ENCODE results near the gene ROBO1. TPM values are rescaled to one million over a fixed set of nuclear protein-coding genes. Genes with fewer than 3 reads are reported as not detected.

Gene ROBO1
- total RNA-seq, 1 experiment from 2014 or later = 35.5 TPM

GRCh38 chr3:79011821-79012529 is 755.8 kb downstream of the ROBO1 start:
- Histone ChIP-seq H3K4me2 (ENCODE audit: low read length) (no peak overlapping the region), H3K36me3 (ENCODE audit: low read depth, low read length) (no peaks in the 10 kb centered on the region), H3K27me3 (ENCODE audit: low read length) (no peaks in the 10 kb centered on the region), H3K27ac (ENCODE audit: low read length) (no peak overlapping the region), H4K20me1 (ENCODE audit: low read length) (0 out of 2 replicates have a peak, but pooled peaks cover 4% of the 10 kb centered on the region), H2AFZ (ENCODE audit: low read length) (no peak overlapping the region), H3K9ac (ENCODE audit: low read length) (no peak overlapping the region), H3K4me1 (ENCODE audit: insufficient read depth, low read length) (peaks cover 12% of the 10 kb centered on the region), H3K79me2 (ENCODE audit: low read length) (peaks cover 21% of the 10 kb centered on the region), H3K9me3 (ENCODE audit: low read length) (no peaks in the 10 kb centered on the region), H3F3A (ENCODE audit: low read length, unreplicated experiment) (no peaks in the 10 kb centered on the region), H3K4me3 (ENCODE audit: low read length) (no peak overlapping the region), H3K9me2 (replicated peaks; ENCODE audit: low read length) (no peaks in the 10 kb centered on the region)
- TF ChIP-seq EZH2 (IDR thresholded peaks at IDR 0.05; ENCODE audit: low read length, unreplicated experiment) = no peak
- no peak for TF ChIP-seq EZH2phosphoT487 (IDR thresholded peaks at IDR 0.05; ENCODE audit: borderline replicate concordance, low read length)
- TF ChIP-seq CTCF (conservative IDR thresholded peaks at IDR 0.05; ENCODE audit: low read depth, low read length) = no peak
- DNase-seq (no peak), ATAC-seq (no peak)
- intact Hi-C loops (cut with micrococcal nuclease) = loop anchor here (10.0 kb wide), 1 partner anchor 757 kb away; no protein-coding TSS in a partner anchor
- ChIA-PET CTCF (interaction anchor here (0.6 kb wide), 1 partner anchor 19 kb away, joined by 3 read pairs; no protein-coding TSS in a partner anchor), POLR2A (ENCODE audit: unreplicated experiment) (no interaction called here)
- no TSS peak for BruUV-seq (replicated peaks)

GRCh38 chr3:79009861-79010260 is 757.9 kb downstream of the ROBO1 start:
- Histone ChIP-seq H3F3A (ENCODE audit: low read length, unreplicated experiment) (no peaks in the 10 kb centered on the region), H3K9ac (ENCODE audit: low read length) (no peak overlapping the region), H3K36me3 (ENCODE audit: low read depth, low read length) (no peaks in the 10 kb centered on the region), H3K27me3 (ENCODE audit: low read length) (no peaks in the 10 kb centered on the region), H3K27ac (ENCODE audit: low read length) (no peak overlapping the region), H2AFZ (ENCODE audit: low read length) (no peak overlapping the region), H3K4me2 (ENCODE audit: low read length) (no peak overlapping the region), H3K9me3 (ENCODE audit: low read length) (no peaks in the 10 kb centered on the region), H3K4me3 (ENCODE audit: low read length) (no peak overlapping the region), H3K9me2 (replicated peaks; ENCODE audit: low read length) (no peaks in the 10 kb centered on the region), H3K4me1 (ENCODE audit: insufficient read depth, low read length) (no peaks in the 10 kb centered on the region), H3K79me2 (ENCODE audit: low read length) (peaks cover 2% of the 10 kb centered on the region; the same call in 1 of the 2 replicates), H4K20me1 (ENCODE audit: low read length) (no peaks in the 10 kb centered on the region)
- ChIA-PET POLR2A (ENCODE audit: unreplicated experiment) (no interaction called here), CTCF (no interaction called here)
- TF ChIP-seq CTCF (conservative IDR thresholded peaks at IDR 0.05; ENCODE audit: low read depth, low read length) (no peak), EZH2 (IDR thresholded peaks at IDR 0.05; ENCODE audit: low read length, unreplicated experiment) (no peak), EZH2phosphoT487 (IDR thresholded peaks at IDR 0.05; ENCODE audit: borderline replicate concordance, low read length) (no peak)
- DNase-seq = no peak
- intact Hi-C loops (cut with micrococcal nuclease) = loop anchor here (10.0 kb wide), 1 partner anchor 755 kb away; no protein-coding TSS in a partner anchor
- no TSS peak for BruUV-seq (replicated peaks)
- no peak for ATAC-seq

GRCh38 chr3:79006077-79006476 is 761.7 kb downstream of the ROBO1 start:
- Histone ChIP-seq H2AFZ (ENCODE audit: low read length) (no peak overlapping the region), H3K79me2 (ENCODE audit: low read length) (no peaks in the 10 kb centered on the region), H3K27me3 (ENCODE audit: low read length) (no peaks in the 10 kb centered on the region), H3K9me2 (replicated peaks; ENCODE audit: low read length) (no peaks in the 10 kb centered on the region), H3K4me2 (ENCODE audit: low read length) (no peak overlapping the region), H3K36me3 (ENCODE audit: low read depth, low read length) (no peaks in the 10 kb centered on the region), H3K4me1 (ENCODE audit: insufficient read depth, low read length) (no peaks in the 10 kb centered on the region), H3K27ac (ENCODE audit: low read length) (no peak overlapping the region), H4K20me1 (ENCODE audit: low read length) (no peaks in the 10 kb centered on the region), H3K9me3 (ENCODE audit: low read length) (no peaks in the 10 kb centered on the region), H3K4me3 (ENCODE audit: low read length) (no peak overlapping the region), H3F3A (ENCODE audit: low read length, unreplicated experiment) (no peaks in the 10 kb centered on the region), H3K9ac (ENCODE audit: low read length) (no peak overlapping the region)
- BruUV-seq (replicated peaks) = no TSS peak
- no peak for ATAC-seq
- TF ChIP-seq EZH2phosphoT487 (IDR thresholded peaks at IDR 0.05; ENCODE audit: borderline replicate concordance, low read length) (no peak), EZH2 (IDR thresholded peaks at IDR 0.05; ENCODE audit: low read length, unreplicated experiment) (no peak), CTCF (conservative IDR thresholded peaks at IDR 0.05; ENCODE audit: low read depth, low read length) (no peak)
- CTCF ChIA-PET = no interaction called here
- intact Hi-C loops (cut with micrococcal nuclease) = no loop called here
- DNase-seq = no peak
- POLR2A ChIA-PET (ENCODE audit: unreplicated experiment) = no interaction called here

All from PC-3 (cell line).